Ovary (tissue), 3 donors: ENCODE data around the gene RAD52.

Source experiments
- CTCF ChIP-seq, 3 donors: fragments of 450-650 bp in 2 of 3; fragments of 200-600 bp in 1 of 3; IDR thresholded peaks; one replicate each; pipeline versions ENCODE4 v1.5.1 to v1.8.0; 2016 to 2022; ENCODE audit warnings: antibody characterized with exemption in 3 of 3, mild to moderate bottlenecking in 1 of 3
- POLR2A ChIP-seq: fragments of 450-650 bp; IDR thresholded peaks from one replicate; pipeline ENCODE4 v1.6.1; 2017; ENCODE audit warnings: antibody characterized with exemption, mild to moderate bottlenecking, moderate library complexity
- donor health status: DM: no; HTN: no; CAD: no.

GRCh38 chr12:884746-885414 lies 64.6 kb downstream of the RAD52 start:
- TF ChIP-seq POLR2A = no peak
- no peak for TF ChIP-seq CTCF (IDR thresholded peaks at IDR 0.05)
